GM12878 (cell line): ENCODE measurements around the gene METTL5. TPM values are rescaled to one million over a fixed set of nuclear protein-coding genes. Genes with fewer than 3 reads are reported as not detected.

ENCODE experiments used
- ATF3 ChIP-seq: IDR thresholded peaks from 2 replicates; pipeline ENCODE4 v1.6.1; 2011; ENCODE audit warnings: low read depth, mild to moderate bottlenecking, low read length, moderate library complexity, borderline replicate concordance; ENCODE audit errors: extremely low read depth
- BHLHE40 ChIP-seq, 2 experiments: fragments of 450-650 bp in 1 of 2; IDR thresholded peaks; 2 replicates each; pipeline ENCODE4 v1.6.1; 2011 to 2017; ENCODE audit warnings: low read depth in 2 of 2, borderline replicate concordance in 1 of 2, improper control_type of control experiment in 1 of 2, low read length in 1 of 2, mild to moderate bottlenecking in 1 of 2
- DPF2 ChIP-seq: fragments of 450-650 bp; IDR thresholded peaks from 2 replicates; pipeline ENCODE4 v1.6.1; 2017; ENCODE audit warnings: mild to moderate bottlenecking
- E2F4 ChIP-seq: IDR thresholded peaks from 2 replicates; pipeline ENCODE4 v1.6.1; 2012; ENCODE audit warnings: low read depth, low read length, improper control_type of control experiment
- E2F8 ChIP-seq: fragments of 450-650 bp; IDR thresholded peaks from 2 replicates; pipeline ENCODE4 v1.6.1; 2018; ENCODE audit warnings: mild to moderate bottlenecking, low read depth, moderate library complexity; ENCODE audit not compliant: partially characterized antibody
- GABPA ChIP-seq: IDR thresholded peaks from 2 replicates; pipeline ENCODE4 v1.6.1; 2014; ENCODE audit warnings: antibody characterized with exemption, low read depth, mild to moderate bottlenecking, inconsistent platforms
- HDGF ChIP-seq: fragments of 450-650 bp; IDR thresholded peaks from 2 replicates; pipeline ENCODE4 v1.6.1; 2016; ENCODE audit warnings: antibody characterized with exemption
- HSF1 ChIP-seq: fragments of 150-350 bp; IDR thresholded peaks from 2 replicates; pipeline ENCODE4 v1.6.1; 2014; ENCODE audit warnings: mild to moderate bottlenecking, low read depth, low read length
- KAT2A ChIP-seq: conservative IDR thresholded peaks from 2 replicates; pipeline ENCODE4 v1.6.1; 2011; ENCODE audit warnings: low read depth, low read length; ENCODE audit not compliant: control insufficient read depth
- NFXL1 ChIP-seq: fragments of 450-650 bp; IDR thresholded peaks from 2 replicates; pipeline ENCODE4 v1.6.1; 2017; ENCODE audit warnings: antibody characterized with exemption, mild to moderate bottlenecking, borderline replicate concordance
- POLR2AphosphoS2 ChIP-seq: IDR thresholded peaks from 2 replicates; pipeline ENCODE4 v1.6.1; 2011; ENCODE audit warnings: low read depth, mild to moderate bottlenecking, low read length, improper control_type of control experiment, moderate library complexity
- RAD21 ChIP-seq: IDR thresholded peaks from 2 replicates; pipeline ENCODE4 v1.6.1; 2011; ENCODE audit warnings: mild to moderate bottlenecking, low read depth, low read length, moderate library complexity; ENCODE audit not compliant: insufficient read depth
- SRF ChIP-seq, 2 experiments: IDR thresholded peaks; 2 replicates each; pipeline ENCODE4 v1.6.1; 2011; ENCODE audit warnings: low read depth in 2 of 2, low read length in 2 of 2, mild to moderate bottlenecking in 1 of 2, moderate library complexity in 1 of 2
- STAT1 ChIP-seq: fragments of 450-650 bp; conservative IDR thresholded peaks from 2 replicates; pipeline ENCODE4 v1.6.1; 2014; ENCODE audit warnings: antibody characterized with exemption, mild to moderate bottlenecking
- SUPT20H ChIP-seq: IDR thresholded peaks from 2 replicates; pipeline ENCODE4 v1.6.1; 2011; ENCODE audit warnings: low read depth, mild to moderate bottlenecking, low read length, moderate library complexity, borderline replicate concordance; ENCODE audit not compliant: control insufficient read depth
- TAF1 ChIP-seq: IDR thresholded peaks from 2 replicates; pipeline ENCODE4 v1.6.1; 2011; ENCODE audit warnings: mild to moderate bottlenecking, low read depth, low read length, borderline replicate concordance
- TCF12 ChIP-seq: IDR thresholded peaks from 2 replicates; pipeline ENCODE4 v1.6.1; 2011; ENCODE audit warnings: low read depth, mild to moderate bottlenecking, low read length
- TCF3 ChIP-seq: IDR thresholded peaks from 2 replicates; pipeline ENCODE4 v1.6.1; 2012; ENCODE audit warnings: low read depth, mild to moderate bottlenecking, low read length, borderline replicate concordance; ENCODE audit not compliant: insufficient read depth
- USF1 ChIP-seq: IDR thresholded peaks from 2 replicates; pipeline ENCODE4 v1.6.1; 2011; ENCODE audit warnings: borderline replicate concordance, low read depth, mild to moderate bottlenecking, moderate library complexity, mixed read lengths, low read length; ENCODE audit not compliant: insufficient read depth; ENCODE audit errors: extremely low read length
- WRNIP1 ChIP-seq: IDR thresholded peaks from 2 replicates; pipeline ENCODE4 v1.6.1; 2011; ENCODE audit warnings: low read depth, low read length, improper control_type of control experiment, borderline replicate concordance
- ZNF384 ChIP-seq: IDR thresholded peaks from 2 replicates; pipeline ENCODE4 v1.6.1; 2012; ENCODE audit warnings: low read depth, mild to moderate bottlenecking, low read length, improper control_type of control experiment, borderline replicate concordance
- ZZZ3 ChIP-seq: IDR thresholded peaks from 2 replicates; pipeline ENCODE4 v1.6.1; 2011; ENCODE audit warnings: low read depth; ENCODE audit not compliant: control insufficient read depth, insufficient read length
- polyA plus RNA-seq, 11 experiments: library from polyadenylated mRNA; depleted of rRNA in 4 of 11; unstranded in 6 of 11; stranded (reverse) in 5 of 11; fragments of >200 nt; fragmentation: Nextera tagmentation in 4 of 11; fragmentation: Illumina TruSeq in 1 of 11; extraction: Ambion mirVana in 4 of 11; extraction: Trizol in 1 of 11; gene quantifications; 1 replicate in 1 of 11; 2 replicates in 10 of 11; pipeline versions ENCODE4 v1.2.1 to v1.2.3, GENCODE V29; 2011 to 2016; ENCODE audit warnings: inconsistent platforms in 2 of 11, missing spikeins in 2 of 11, low read depth in 1 of 11
- total RNA-seq, 4 experiments: library from RNA; depleted of rRNA in 3 of 4; stranded (reverse); fragments of >200 nt in 3 of 4; fragmentation: Illumina TruSeq in 1 of 4; extraction: Trizol in 1 of 4; gene quantifications; 2 replicates each; pipeline versions ENCODE4 v1.2.1 to v1.2.3, GENCODE V29; 2013 to 2021

METTL5 gene
- total and polyA plus RNA-seq, 10 of the 15 experiments (the other 5 are each of a cell fraction or from before 2014, with no cell fraction given), result 55.0 to 204 (median 87.4) TPM

GRCh38 chr2:169827272-169828140 lies 2.8 kb upstream of the METTL5 start, which contains the start of gene UBR3 (continued):
- TF ChIP-seq USF1 (no peak), BHLHE40 (IDR thresholded peaks at IDR 0.05; ENCODE audit: borderline replicate concordance in 1 of 2, low read depth in 2 of 2, low read length in 1 of 2) (peak in 1 of 2 experiments; percentile 50; a peak in 1 of 4 replicates), NFXL1 (0 out of 2 replicates have a peak, but pooled peaks have one; percentile 75), HDGF (no peak), WRNIP1 (no peak), TCF12 (0 out of 2 replicates have a peak, but pooled peaks have one; percentile 31), SRF (IDR thresholded peaks at IDR 0.05; ENCODE audit: low read depth in 2 of 2, low read length in 2 of 2) (no peak), HSF1 (no peak), E2F4 (no peak), ZNF384 (no peak), TAF1 (peak; percentile 89), ZZZ3 (no peak), POLR2AphosphoS2 (0 out of 2 replicates have a peak, but pooled peaks have one; percentile 56), STAT1 (no peak), RAD21 (no peak), KAT2A (no peak), ATF3 (no peak), SUPT20H (no peak), DPF2 (peak; percentile 84), E2F8 (no peak), TCF3 (0 out of 2 replicates have a peak, but pooled peaks have one; percentile 12), GABPA (no peak)
